Central memory CD8-positive, alpha-beta T cell (primary cell): ENCODE data around the gene TMEM232.

Experiments
- ATAC-seq: fragments of 150-1000 bp; cut with Tn5 transposase; replicated peaks from 2 replicates; pipeline ENCODE4 v1.10.0; 2022; ENCODE audit warnings: mild to moderate bottlenecking, moderate FRiP score, moderate number of reproducible peaks; ENCODE audit not compliant: poor library complexity, severe bottlenecking; ENCODE audit errors: extremely low read depth
- DNase-seq, 2 donors: peaks; one replicate each; pipeline ENCODE4 v3.0.0; 2021; ENCODE audit warnings: low spot score in 2 of 2
- H3K27ac Mint-ChIP-seq: one replicate; pipeline ENCODE4 v1.8.0; 2022; ENCODE audit warnings: low read depth, mild to moderate bottlenecking, moderate library complexity, mixed read lengths
- H3K27me3 Mint-ChIP-seq: one replicate; pipeline ENCODE4 v1.8.0; 2022; ENCODE audit warnings: mixed read lengths
- H3K36me3 Mint-ChIP-seq: one replicate; pipeline ENCODE4 v1.8.0; 2022; ENCODE audit warnings: mild to moderate bottlenecking, moderate library complexity, mixed read lengths; ENCODE audit not compliant: insufficient read depth
- H3K4me1 Mint-ChIP-seq: one replicate; pipeline ENCODE4 v1.8.0; 2022; ENCODE audit warnings: mixed read lengths
- H3K4me3 Mint-ChIP-seq: one replicate; pipeline ENCODE4 v1.8.0; 2022; ENCODE audit warnings: mild to moderate bottlenecking, moderate library complexity, mixed read lengths
- H3K9me3 Mint-ChIP-seq: one replicate; pipeline ENCODE4 v1.8.0; 2022; ENCODE audit warnings: mixed read lengths

The TMEM232 gene

GRCh38 chr5:110398951-110399350 lies 327.5 kb downstream of the TMEM232 start:
- Mint-ChIP-seq H3K36me3 (no peaks in the 10 kb centered on the region), H3K27ac (no peak overlapping the region), H3K27me3 (peaks cover 28% of the 10 kb centered on the region), H3K9me3 (no peaks in the 10 kb centered on the region), H3K4me3 (no peak overlapping the region), H3K4me1 (no peaks in the 10 kb centered on the region)
- no peak for DNase-seq
- ATAC-seq: no peak

GRCh38 chr5:110397281-110397680 lies 329.2 kb downstream of the TMEM232 start:
- H3K9me3 Mint-ChIP-seq: no peaks in the 10 kb centered on the region
- H3K4me1 Mint-ChIP-seq: no peaks in the 10 kb centered on the region
- H3K27ac Mint-ChIP-seq: no peak overlapping the region
- no peak for ATAC-seq
- peaks cover 12% of the 10 kb centered on the region for H3K27me3 Mint-ChIP-seq
- no peak for DNase-seq
- no peak overlapping the region for H3K4me3 Mint-ChIP-seq
- H3K36me3 Mint-ChIP-seq: no peaks in the 10 kb centered on the region

- DNase-seq: no peak
- H3K4me3 Mint-ChIP-seq: no peak overlapping the region
Measured at GRCh38 chr5:110386782-110387181, 339.7 kb downstream of the TMEM232 start.

GRCh38 chr5:110383231-110383630 lies 343.2 kb downstream of the TMEM232 start:
- Mint-ChIP-seq H3K9me3 (no peaks in the 10 kb centered on the region), H3K4me3 (no peak overlapping the region), H3K27me3 (peaks cover under 1% of the 10 kb centered on the region), H3K36me3 (no peaks in the 10 kb centered on the region), H3K27ac (no peak overlapping the region), H3K4me1 (no peaks in the 10 kb centered on the region)
- DNase-seq (no peak), ATAC-seq (no peak)

More at GRCh38 chr5:110386782-110387181, 339.7 kb downstream of the TMEM232 start:
- H3K4me1 Mint-ChIP-seq: no peaks in the 10 kb centered on the region
- H3K27me3 Mint-ChIP-seq: peaks cover 21% of the 10 kb centered on the region
- no peaks in the 10 kb centered on the region for H3K36me3 Mint-ChIP-seq
- no peak for ATAC-seq
- no peaks in the 10 kb centered on the region for H3K9me3 Mint-ChIP-seq
- no peak overlapping the region for H3K27ac Mint-ChIP-seq

- Mint-ChIP-seq H3K36me3 (no peaks in the 10 kb centered on the region), H3K9me3 (no peaks in the 10 kb centered on the region), H3K4me3 (no peak overlapping the region), H3K27me3 (no peaks in the 10 kb centered on the region), H3K4me1 (no peaks in the 10 kb centered on the region), H3K27ac (no peak overlapping the region)
- no peak for ATAC-seq
- DNase-seq: no peak
Measured at GRCh38 chr5:110377943-110378342, 348.5 kb downstream of the TMEM232 start.

GRCh38 chr5:110377361-110377760 lies 349.1 kb downstream of the TMEM232 start:
- Mint-ChIP-seq H3K36me3 (no peaks in the 10 kb centered on the region), H3K4me3 (no peak overlapping the region), H3K27ac (no peak overlapping the region), H3K4me1 (no peaks in the 10 kb centered on the region), H3K9me3 (no peaks in the 10 kb centered on the region), H3K27me3 (no peaks in the 10 kb centered on the region)
- DNase-seq (no peak), ATAC-seq (no peak)

GRCh38 chr5:110376281-110376951 lies 350.1 kb downstream of the TMEM232 start:
- Mint-ChIP-seq H3K9me3 (no peaks in the 10 kb centered on the region), H3K27me3 (no peaks in the 10 kb centered on the region), H3K4me3 (no peak overlapping the region), H3K36me3 (no peaks in the 10 kb centered on the region), H3K4me1 (no peaks in the 10 kb centered on the region), H3K27ac (no peak overlapping the region)
- DNase-seq (no peak), ATAC-seq (no peak)

- no peak overlapping the region for H3K4me3 Mint-ChIP-seq
- no peak for ATAC-seq
- DNase-seq: no peak
- no peaks in the 10 kb centered on the region for H3K4me1 Mint-ChIP-seq
- H3K9me3 Mint-ChIP-seq: no peaks in the 10 kb centered on the region
- no peak overlapping the region for H3K27ac Mint-ChIP-seq
- peaks cover 10% of the 10 kb centered on the region for H3K27me3 Mint-ChIP-seq
- H3K36me3 Mint-ChIP-seq: no peaks in the 10 kb centered on the region
Measured at GRCh38 chr5:110371725-110372041, 354.8 kb downstream of the TMEM232 start.

- no peak overlapping the region for H3K27ac Mint-ChIP-seq
Measured at GRCh38 chr5:110371011-110371724, 355.3 kb downstream of the TMEM232 start.

More at GRCh38 chr5:110371011-110371724, 355.3 kb downstream of the TMEM232 start:
- Mint-ChIP-seq H3K27me3 (peaks cover 10% of the 10 kb centered on the region), H3K4me3 (no peak overlapping the region), H3K4me1 (no peaks in the 10 kb centered on the region), H3K9me3 (no peaks in the 10 kb centered on the region), H3K36me3 (no peaks in the 10 kb centered on the region)
- DNase-seq (no peak), ATAC-seq (no peak)
